ENCODE results near the gene CHID1. TPM values are rescaled to one million over a fixed set of nuclear protein-coding genes. Genes with fewer than 3 reads are reported as not detected.

The CHID1 gene
- total RNA-seq, 1 experiment from 2014 or later = 43.4 TPM

DNA sequence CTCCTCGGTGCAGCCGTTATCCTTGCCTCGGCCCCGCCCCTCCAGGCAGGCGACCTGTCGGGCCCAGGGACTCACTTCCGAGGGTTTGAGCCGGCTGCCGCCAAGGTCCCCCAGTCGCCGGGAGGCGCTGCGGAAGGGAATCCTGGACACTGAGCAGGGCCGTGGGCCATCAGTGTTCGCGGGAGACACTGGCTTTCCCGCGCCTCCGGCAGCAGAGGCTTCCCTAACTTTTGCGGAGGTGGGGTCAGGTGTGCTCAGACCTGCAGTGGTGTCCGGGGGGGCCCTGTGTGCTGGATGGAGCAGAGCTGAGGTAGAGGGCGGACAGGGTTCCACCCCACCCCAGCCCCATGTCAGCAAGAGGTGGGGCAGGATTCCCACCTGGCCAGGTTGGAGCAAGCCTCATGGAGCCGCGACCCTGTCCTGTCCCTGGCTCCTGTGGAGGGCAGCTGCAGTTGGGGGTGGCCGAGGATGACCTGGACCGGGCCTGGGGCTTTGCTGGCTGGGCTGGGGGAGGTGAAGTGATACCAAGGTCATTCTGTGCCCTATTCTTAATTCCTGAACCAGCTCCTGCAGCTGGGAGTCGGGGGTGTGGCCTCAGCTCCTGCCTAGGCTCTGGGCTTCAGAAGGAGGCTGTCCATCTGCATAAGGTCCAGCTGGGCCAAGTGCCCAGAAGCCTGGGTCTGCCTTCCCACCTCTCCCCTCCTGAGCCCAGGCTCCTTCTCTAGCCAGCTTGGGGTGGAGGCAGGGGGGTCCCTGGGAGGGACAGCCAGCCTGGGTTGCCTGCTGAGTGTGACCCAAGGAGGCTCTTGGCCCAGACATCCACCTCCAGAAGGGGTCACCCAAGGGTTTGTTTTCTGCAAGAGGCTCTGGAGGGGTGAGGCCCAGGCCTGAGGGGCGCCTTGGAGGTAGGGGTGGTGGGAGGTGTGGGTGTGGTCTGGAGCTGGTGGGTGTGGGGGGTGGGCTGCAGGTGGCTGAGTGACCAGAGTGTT is 59.5 kb downstream of the CHID1 start:
- no peak for DNase-seq (ENCODE audit: low read depth)

DNA sequence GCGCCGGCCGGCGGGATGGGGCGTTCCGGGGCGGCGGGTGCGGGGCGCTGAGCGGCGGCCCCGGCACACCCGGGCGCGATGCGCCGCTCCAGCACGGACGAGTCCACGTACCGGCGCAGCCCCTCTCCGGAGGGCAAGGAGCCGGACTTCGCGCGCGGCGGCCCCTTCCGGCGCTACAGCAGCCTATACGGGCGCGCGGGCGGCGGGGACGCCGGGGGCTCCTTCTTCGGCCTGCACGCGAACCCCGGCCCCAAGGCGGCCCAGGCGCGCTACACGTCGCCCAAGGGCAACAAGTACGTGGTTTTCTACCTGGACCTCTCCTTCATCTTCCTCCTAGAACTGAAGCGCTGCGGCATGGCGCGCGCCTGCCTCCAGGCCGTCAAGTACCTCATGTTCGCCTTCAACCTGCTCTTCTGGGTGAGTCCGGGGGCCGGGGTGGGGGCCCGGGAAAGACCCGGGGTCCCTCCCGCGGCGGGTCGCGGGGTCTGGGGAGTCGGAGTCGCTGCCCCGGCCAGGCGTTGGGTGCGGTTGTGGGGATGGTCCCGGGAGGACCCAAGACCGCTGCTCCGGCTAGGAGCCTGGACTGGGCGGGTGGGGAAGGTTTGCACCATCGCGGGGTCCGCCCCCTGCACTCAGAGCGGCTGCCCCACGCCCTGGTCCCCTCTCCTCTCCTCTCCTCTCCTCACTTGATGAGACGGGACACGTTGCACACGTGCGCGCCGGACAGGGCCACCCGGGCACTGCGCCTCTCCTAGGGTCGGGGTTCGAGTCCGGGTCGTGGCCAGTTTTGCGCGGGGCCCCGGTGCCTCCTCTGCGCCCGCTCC is 60.4 kb downstream of the CHID1 start:
- no peak for DNase-seq (ENCODE audit: low read depth)

DNA sequence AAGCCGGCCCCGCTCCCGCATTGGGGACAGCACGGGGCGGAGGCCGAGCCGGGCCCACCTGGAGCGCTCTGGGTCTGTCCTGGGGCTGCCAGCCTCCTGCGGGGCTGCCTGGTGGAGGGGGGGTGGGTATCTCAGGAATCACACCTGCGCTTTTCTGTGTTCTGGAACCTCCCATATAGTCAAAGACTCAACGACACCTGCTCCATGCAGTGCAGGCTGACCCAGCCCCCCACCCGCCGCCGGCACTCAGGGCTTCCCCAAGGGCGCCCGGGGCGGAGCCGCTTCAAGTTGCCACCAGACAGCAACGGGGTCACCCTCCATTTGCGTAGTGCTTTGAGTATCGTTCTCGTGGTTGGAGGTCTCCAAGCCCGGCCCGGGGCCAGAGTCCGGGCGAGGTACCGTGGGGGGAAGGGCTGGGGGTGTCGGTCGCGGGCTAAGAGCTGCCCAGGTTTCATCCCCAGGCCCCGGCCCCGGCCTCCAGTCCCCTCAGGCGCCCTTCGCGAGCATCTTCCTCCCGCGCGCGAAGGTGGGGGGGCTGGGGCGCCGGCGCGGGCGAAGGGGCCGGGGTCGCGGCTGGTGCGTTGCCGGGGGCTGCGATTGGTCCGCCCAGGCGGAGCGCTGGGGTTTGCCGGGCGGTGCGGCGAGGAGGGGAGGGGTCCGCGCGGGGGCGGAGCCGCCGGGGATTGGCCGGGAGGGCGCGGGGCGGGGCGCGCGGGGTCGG is 61.3 kb downstream of the CHID1 start:
- no peak for DNase-seq (ENCODE audit: low read depth)

DNA sequence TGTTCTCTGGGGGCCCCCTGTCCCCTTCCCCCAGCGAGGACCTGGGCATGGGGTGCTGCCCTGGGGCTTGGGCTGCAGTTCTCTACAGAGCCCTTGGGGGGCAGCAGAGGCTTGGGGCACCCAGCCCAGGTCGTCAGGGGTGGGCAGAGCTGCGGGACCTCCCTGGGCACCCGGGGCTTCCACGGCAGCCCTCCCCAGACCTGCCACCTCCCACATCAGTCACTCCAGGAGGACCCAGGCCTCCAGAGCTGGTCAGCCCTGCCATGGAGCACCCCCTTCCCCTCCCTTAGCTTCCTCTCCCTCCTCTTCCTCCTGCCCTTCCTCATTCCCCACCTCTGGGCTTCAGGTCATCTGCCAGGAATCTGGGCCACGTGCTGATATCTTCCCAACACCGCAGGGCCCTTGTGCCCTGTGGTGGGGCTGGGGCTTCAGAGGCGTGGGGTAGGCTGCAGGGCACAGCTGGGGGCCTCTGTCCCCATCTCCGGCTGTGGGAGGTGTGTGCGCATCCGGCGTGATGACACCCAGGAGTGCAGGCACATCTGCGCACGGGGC is 62.2 kb downstream of the CHID1 start:
- no peak for DNase-seq (ENCODE audit: low read depth)

DNA sequence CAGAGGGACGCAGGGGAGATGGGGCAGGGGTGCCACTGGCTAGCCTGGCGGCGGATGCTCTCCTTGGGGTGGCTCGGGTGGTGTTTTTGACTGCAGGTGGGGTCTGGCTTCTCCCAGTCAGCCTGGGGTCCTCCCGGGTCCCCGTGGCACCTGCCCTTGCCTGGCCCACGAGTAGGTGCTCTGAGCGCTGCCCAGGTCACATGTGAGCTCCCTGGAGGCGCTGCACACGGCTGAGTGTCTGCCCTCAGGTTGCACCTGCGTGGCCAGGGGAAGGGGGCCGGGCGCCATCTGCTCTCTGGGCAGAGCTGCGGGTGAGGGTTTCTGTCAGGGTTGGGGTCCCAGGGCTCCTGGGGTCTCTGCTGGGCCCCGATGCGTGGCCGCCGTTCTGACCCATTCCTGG is 62.7 kb downstream of the CHID1 start:
- DNase-seq (ENCODE audit: low read depth) = no peak

DNA sequence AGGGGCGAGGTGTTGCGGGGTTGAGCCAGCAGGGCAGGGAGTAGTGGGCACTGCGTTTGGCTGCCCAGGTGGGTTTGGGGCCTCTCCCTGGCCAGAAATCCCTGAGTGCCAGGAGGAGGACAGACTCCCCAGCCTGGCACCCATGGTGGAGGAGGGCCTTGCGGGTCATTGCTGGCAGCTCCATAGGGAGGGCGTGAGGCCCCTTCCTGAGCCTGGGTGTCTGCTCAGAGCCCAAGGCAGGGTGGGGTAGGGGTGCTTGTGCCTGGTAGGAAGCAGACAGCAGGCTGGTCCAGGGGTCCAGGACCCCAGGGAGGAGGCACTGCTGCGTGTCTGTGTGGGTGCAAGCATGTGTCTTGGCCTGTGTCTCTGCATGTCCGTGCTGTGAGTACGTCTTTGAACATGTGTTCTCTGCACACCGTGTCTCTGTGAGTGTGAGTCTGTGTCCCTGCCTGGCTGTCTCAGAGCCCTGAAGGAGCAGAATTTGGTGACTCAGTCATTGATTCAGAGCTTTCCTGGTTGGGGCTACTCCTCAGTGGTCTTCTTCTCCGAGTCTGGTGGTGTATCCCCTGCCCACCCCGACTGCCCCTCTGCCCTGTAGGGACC is 64.0 kb downstream of the CHID1 start:
- DNase-seq (ENCODE audit: low read depth) = no peak

DNA sequence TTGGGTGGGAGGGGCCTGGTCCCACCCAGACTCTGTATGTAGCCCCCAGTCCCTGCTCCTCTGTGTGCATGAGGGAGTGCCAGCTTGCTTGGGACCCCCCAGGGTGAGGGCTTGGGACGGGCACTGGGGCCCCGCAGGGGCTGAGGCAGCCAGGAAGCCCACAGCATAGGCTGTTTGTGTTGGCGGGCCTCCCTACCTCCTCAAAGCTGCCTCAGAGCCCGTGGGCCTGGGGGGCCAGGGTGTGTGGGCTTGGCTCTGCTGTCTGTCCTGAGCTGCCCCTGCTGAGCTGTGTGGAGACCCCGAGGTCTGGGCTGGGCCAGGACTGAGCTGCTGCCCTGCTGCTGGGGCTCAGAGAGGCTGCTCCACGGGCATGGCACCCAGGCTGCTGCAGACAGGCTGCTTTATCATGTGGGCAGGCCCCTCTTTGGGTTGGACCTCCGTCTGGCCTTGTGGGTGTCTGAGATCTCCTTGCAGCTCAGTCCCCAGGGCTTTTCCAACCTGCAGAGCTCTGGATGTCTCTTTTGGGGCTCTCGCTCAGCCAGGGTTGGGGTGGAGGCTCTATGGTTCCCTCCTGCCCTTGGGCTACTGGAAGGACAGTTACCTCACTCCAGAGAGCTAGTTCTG is 64.6 kb downstream of the CHID1 start:
- DNase-seq (ENCODE audit: low read depth) = no peak

DNA sequence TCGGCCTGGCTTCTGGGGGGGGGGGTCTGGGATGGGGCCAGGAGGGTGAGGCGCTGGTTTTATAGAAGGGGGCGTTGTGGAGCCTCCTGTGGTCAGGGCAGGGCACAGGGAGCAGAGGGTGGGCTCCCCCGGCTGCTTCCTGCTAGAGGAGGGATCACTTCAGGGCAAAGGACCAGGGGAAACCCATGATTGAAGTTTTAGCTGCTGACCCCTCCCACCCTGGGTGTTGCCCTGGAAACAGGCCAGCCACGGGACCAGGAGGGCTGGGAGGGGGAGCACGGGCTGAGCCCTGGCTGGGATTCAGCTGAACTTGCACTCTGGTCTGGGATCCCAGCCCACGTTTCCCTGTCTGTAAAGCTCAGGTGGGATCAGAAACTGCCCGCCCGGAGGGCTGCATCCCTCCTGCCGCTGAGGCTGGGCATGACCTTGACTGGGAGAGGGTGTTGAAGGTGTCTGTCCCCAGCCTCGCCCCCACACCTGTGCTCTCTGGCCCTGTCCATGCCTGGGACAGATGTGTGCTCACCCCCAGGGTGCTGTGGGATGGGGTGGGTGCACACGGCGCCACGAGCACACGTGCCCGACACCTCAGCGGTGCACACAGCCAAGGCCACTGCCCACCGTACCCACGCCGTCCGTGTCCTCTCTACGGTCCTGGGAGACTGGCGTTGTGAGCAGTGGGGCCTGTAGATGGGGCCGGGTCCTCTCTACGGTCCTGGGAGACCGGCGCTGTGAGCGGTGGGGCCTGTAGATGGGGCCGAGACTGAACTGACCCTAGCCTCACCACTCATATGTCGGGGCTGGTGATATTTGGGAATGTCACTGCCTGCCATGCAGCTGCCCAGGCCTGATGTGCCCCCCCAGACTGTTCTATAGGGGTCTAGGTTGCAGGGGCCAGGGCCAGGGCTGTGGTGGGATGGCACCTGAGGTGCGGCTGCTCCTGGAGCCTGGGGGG is 65.6 kb downstream of the CHID1 start:
- peak; percentile 92 for DNase-seq (ENCODE audit: low read depth)

DNA sequence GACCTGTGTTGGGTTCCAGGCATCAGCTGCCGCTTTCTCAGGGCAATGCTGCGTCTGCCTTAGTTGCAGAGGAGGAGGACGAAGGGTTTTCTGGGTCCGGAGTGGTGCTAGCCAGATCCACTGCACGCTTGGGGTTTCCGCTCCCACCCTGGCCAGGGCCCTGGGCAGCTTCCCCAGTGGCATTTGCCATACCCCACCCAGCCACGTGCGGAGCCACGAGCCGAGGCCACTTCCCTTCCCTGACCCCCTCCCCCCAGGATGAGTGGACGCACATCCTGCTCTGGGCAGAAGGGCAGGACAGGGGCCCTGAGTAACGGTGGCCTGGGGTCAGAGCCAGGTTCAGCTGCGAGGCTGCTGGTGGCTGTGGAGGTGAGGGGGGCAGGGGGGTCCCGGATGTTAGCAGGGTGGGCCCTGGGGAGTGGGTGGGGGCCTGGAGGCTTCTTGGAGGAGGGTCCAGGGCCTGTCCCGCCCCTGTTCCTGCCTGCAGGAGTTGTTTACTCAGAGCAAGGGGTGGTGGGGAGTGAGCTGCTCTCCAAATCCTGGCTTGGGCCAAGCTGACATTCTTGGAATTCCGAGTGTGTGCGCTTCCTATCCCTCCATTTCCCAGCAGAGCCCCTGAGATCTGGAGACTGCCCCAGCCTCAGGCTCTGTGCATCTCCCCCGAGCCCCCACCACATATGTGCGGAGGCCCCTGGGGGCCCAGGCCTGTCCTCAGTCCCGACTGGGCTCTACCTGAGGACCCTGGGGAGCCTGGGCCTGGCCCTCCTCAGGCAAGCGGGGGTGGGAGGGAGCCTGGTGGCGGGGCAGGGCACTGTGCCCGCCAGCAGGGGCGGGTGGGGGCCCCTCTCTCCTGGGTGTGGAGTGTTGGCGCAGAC is 66.6 kb downstream of the CHID1 start:
- peak; percentile 96 for DNase-seq (ENCODE audit: low read depth)

DNA sequence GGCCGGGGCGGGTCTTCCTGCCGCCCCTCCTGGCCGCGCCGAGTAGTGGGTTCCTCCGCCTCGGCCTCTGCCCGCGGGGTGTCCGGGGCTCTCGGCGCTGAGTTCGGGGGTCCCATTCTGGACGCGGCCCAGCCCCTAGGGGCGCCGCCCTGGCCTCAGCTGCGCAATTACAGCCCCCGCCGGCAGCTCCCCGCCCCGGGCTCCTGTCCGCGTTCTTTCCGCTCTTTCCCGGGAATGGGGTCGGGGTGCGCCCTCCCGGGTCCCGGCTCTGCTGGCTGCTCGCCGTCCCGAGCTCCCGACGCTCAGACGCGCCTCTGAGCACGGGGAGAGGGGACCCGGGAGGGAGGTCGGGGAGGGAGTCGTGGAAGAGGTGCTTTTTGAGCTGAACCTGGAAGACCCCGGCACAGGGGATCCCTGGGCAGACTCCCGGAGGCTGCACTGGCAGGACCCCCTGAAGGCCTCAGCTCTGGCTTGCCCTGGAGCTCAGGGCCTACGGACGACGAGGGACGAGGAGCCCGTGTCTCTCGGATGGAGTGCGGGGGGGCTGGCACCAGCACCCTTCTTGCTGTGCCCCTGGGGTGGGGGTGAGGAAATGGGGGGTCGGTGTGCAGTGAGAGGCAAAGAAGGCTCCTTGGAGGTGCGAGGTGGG is 67.4 kb downstream of the CHID1 start:
- DNase-seq (ENCODE audit: low read depth) = no peak

DNA sequence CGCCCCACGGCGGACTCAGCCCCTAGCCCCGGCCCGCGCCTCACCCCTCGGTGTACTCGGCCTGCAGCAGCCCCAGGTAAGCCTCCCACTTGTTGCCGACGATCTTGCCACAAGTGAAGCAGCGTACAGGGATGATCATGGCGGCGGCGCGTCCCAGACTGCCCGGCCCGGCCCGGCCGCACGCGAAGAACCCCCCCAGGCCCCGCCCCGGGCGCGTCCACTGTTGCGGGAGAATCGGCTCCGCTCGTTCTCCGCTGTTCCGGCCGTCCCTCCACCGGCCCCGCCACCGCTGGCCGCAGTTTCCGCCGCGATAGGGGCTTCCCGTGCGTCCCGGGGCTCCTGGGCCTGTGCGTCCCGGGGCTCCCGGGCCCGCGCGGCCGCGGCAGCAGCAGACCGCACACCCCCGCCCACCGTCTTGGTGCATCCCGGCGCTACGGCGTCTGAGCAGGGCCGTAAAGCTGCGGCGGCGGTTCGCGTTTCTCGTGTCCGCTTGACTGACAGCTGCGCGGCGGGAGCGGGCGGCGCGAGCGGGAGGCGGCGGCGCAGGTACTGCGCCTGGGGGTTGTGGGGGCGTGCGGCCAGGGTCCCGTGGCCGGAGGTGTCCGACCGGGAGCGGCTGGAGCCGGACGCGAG is 68.1 kb downstream of the CHID1 start, which contains the start of the genes POLR2L and TSPAN4:
Gene POLR2L (minus strand): TSS at position 160 of the 633 bp plus-strand sequence. CDS start 21 bp downstream, at position 139.
Gene TSPAN4 (plus strand): TSS at position 483 of the 633 bp plus-strand sequence. CDS start 7,453 bp downstream, outside the sequence.
- peak; percentile 76 for DNase-seq (ENCODE audit: low read depth)

DNA sequence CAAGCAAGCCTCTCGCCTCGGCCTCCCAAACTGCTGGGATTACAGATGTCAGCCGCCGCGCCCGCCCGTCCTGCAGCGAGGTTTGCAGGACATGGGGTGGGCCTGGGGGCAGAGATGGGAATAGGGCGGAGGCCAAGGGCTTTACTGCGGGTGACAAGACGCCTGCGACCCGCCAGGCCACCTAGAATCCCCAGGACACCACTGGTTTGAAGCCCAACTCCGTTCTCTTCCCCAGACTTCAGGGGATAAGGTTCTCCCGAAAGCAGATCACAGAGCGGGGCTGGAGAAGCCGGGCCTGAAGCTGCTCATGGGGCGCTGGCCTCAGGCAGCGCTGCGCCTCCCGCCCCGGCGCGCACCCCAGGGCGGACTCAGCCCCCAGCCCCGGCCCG is 68.6 kb downstream of the CHID1 start:
- no peak for DNase-seq (ENCODE audit: low read depth)

DNA sequence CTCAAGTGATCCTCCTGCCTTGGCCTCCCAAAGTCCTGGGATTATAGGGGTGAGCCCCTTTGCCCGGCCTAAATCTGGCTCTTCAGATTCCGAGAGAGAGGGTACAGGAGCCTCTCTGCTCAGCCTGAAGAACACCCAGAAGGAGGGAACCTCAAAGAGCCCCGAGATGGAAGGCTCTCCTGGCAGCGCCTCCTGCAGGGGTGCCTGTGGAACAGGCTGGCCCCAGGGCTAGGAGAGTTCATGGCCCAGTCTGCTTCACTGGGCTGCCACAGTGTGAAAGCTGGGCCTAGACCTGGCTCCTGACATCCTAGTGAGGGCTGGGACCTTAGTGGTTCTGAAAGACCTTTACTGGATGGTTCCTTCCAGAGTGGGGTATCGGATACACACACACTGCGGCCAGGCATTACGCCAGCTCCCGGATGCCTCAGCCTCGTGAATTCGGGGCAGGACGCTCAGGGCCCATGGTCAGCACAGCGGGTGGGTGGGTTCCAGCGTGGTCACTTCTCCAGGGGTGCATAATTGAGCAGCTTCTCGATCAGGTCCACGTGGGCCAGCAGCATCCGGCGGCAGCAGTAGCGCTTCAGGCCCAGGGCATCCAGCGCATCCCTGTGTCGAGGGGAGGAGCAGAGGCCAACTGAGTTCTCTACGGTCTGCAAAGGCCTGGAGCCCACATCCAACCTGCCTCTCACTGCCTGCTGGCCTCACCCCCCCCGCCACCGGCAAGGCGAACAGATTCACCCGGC is 70.6 kb downstream of the CHID1 start:
- DNase-seq (ENCODE audit: low read depth) = no peak

DNA sequence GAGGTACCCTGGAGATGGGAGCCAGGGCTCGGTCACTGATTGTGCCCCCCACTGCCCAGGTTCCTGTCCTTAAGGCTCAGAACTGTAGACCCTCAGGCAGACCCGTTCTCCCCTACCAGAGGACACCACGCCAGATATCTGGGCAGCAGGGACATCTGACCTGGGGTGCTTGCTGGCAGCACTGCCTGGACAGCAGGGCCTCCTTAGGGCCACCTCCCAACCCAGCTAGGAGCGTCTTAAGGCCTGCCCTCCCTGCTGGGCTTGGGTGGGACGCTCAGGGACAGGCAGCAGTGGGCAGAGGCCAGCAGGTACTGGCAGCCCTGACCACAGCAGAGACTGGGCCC is 71.4 kb downstream of the CHID1 start:
- DNase-seq (ENCODE audit: low read depth) = no peak

DNA sequence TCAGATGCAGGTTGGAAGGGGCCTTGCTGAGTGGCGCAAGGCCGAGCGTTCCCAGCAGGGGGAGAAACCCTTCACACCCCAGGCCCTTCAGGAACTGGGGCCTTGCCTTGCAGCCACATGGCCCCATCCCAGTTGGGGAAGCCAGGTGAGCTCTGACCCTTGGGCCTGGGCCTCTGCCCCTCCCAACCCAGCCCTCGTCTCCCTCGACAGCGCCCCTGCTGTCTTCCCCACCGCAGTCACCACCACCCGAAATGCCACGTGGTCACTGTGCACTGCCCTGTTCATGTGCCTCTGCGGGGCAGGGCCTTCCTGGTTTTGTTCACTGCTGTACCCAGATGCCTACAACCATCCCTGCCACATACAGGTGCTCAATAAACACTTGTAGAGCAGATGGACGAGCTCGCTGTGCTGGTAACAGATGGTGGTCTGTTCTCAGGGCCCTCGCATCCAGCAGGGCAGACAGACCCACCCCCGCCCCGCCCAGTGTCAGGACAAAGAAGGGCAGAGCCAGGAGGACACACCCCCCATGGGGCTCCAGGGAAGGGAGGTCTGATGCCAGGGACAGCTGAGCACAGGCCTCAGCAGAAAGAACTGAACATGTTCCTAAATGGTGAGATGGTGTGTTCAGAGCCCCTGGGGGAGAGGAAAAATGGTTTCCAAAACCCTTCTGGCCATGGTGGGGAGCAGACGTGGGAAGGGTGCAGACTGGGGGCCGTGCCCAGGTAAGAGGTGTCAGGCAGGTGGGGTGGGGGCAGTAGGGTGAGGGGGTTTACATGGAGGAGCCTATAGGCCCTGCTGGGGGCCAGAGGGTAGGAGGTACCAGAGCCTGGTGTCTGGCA is 72.0 kb downstream of the CHID1 start:
- DNase-seq (ENCODE audit: low read depth) = no peak

DNA sequence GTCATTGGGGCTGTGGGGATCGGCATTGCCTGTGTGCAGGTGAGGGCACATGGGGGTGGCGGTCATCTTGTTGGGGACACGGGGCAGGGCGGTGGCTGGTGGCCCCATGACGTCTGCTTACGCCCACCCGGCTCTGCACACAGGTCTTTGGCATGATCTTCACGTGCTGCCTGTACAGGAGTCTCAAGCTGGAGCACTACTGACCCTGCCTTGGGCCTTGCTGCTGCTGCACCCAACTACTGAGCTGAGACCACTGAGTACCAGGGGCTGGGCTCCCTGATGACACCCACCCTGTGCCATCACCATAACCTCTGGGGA is 72.7 kb downstream of the CHID1 start:
- DNase-seq (ENCODE audit: low read depth) = no peak
